Raji (cell line): ENCODE measurements around the gene CAST.
A peak's percentile ranks its signal among the peaks of the same experiment; 100 is the strongest.

Experiments used
- POLR2A ChIP-seq: IDR thresholded peaks from 2 replicates; pipeline ENCODE4 v1.6.1; 2011; ENCODE audit warnings: low read depth, low read length, control low read depth; ENCODE audit not compliant: insufficient read depth

CAST gene

GRCh38 chr5:96658272-96658671, 3.9 kb upstream of the CAST start:
- TF ChIP-seq POLR2A: no peak

GRCh38 chr5:96659170-96659569, 3.0 kb upstream of the CAST start:
- no peak for TF ChIP-seq POLR2A

DNA sequence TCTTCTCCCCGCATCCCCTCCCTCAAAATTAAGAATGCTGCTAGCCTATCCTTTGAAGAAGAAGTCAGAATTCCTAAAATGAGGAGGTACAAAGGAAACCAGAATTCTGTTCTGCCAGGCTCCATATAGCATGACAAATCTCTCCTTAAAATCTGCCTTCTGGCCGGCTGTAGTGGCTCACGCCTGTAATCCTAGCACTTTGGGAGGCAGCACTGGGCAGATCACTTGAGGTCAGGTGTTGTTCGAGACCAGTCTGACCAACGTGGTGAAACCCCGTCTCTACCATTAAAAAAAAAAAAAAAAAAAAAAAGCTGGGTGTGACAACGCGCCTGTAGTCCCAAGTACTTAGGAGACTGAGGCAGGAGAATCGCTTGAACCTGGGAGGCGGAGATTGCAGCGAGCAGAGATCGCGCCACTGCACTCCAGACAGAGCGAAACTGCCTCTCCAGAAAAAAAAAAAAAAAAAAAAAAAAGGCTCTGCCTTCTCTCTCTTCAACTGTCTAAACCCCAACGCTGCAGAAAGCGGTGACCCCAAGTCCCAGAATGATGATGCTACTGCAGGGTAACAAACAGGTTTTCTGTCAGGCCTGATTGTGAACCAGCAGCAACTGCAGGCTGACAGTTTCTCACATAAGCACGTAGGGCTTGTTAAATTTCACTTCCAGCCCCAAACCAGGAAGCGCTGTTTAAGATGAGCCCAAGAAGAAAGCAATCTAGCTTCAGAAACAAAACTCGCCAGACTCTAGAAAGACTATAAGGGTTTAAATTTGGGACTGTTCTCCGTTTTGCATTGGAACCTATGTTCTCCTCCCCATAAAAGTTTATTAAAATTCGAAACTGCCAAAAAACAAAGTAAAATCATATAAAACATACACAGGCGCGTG, 963 bp upstream of the CAST start:
- no peak for TF ChIP-seq POLR2A

DNA sequence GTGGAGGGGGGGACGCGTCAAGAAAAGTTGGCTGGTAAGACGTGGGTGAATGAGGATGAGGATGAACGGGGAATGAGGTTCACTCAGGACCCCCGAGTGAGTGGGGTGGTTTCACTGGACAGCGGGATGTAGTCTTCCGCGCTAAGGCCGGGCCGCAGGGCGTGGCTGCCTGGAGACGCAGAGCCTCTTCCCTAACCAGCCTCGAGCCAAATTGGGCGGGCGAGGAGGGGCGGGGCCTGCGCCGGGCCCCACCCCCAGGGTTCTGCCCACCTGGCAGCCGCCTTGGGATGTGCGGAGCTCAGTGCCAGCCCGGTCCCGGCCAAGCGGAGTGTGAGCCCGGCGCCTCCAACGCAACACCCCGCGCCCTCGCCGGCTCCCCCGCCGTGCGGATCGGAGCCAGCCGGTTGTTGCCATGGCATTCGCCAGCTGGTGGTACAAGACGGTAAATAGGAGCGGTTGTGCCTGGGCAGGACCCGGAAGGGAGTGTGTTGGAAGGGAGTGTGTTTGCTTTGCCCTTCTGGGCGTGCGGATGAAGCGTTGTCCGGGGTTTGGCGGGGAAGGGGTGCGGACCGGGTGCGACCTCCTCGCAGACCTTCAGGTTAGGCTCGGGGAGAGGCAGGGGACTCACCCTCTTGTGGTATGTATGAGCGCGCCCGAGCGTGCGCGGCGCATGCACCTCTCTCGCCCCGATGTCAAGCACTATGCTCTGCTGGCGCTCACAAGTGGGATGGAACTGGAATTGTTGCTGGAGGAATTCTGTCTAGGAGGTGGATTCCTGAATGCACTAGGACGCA, 746 bp downstream of the CAST start:
- peak; percentile 92 for TF ChIP-seq POLR2A

- no peak for TF ChIP-seq POLR2A
These were observed 1.4 kb downstream of the CAST start for GRCh38 chr5:96663608-96664007.

- no peak for TF ChIP-seq POLR2A
These were observed 2.5 kb downstream of the CAST start for GRCh38 chr5:96664669-96665068.

GRCh38 chr5:96668725-96669124, 6.5 kb downstream of the CAST start:
- TF ChIP-seq POLR2A: no peak

- TF ChIP-seq POLR2A: no peak
These were observed 7.7 kb downstream of the CAST start for GRCh38 chr5:96669909-96670308.

GRCh38 chr5:96671441-96671840, 9.3 kb downstream of the CAST start:
- TF ChIP-seq POLR2A: no peak

GRCh38 chr5:96673127-96673526, 11.0 kb downstream of the CAST start:
- TF ChIP-seq POLR2A: no peak

GRCh38 chr5:96675882-96676281, 13.7 kb downstream of the CAST start:
- no peak for TF ChIP-seq POLR2A

DNA sequence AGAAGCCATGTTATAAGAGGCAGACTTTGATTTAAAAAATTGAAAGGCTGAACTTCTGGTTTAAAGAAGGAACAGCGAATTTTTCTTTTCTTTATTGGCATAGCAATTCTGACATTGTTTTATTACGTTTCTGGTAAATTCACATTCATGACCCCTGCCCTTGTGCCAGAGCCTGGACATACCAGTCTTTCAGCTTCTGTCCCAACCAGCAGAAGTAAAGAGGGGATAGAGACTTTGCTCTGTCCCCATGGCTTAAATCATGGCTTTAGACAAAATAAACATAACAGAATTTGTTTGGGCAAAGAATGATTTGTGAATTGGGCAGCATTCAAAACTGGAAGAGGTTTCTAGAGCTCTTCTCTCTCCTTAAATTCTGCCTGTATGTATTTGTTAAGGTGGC, 15.3 kb downstream of the CAST start:
- no peak for TF ChIP-seq POLR2A

DNA sequence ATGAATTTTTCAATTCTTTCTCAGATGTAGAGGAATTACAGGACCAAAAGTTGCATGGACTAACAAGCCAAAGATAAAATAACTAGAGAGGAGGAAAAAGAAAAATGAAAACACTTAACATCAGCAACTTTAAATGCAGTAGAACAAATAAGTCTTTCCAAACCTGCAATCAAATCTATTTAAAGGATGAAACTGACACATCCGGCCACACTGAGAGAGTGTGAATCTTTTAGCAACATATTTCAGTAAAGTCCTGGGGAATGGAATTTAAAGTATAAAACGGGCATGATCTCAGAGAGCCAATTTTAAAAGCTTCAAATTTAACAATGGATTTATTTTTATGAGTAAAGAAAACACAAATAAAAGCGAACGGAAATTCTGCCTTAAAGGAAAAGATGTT, 17.1 kb downstream of the CAST start:
- no peak for TF ChIP-seq POLR2A

DNA sequence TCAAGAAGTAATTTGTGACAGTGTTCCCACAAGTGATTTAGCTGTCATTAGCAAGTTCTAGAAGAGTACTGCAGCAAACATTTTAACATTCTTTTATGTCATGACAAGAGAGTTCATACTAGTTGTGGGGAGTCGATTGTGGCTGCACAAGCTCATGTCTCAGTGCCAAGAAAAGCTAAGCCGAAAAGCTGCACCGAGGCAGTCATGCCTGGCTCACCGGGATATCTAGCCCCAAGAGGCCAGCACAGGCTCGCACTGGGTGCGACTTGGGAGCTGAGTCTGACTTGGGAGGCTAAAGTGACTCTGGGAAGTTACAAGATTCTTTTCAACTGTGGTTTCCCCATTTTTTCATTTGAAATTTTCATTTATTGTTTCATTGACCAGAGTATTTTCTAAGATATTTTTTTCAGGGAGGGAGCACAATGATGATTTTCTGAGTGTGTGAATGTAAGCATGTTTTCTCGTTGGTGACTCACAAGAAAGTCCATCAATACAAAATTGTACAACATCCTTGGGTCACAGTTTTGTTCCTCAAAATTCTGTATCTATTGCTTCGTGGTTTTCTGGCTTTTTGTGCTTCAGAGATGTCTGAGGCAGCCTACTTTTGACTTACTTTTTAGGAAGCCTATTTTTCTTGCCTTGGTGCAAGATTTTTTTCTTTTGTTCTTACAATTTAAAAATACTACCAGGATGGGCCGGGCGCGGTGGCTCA, 18.7 kb downstream of the CAST start:
- no peak for TF ChIP-seq POLR2A

DNA sequence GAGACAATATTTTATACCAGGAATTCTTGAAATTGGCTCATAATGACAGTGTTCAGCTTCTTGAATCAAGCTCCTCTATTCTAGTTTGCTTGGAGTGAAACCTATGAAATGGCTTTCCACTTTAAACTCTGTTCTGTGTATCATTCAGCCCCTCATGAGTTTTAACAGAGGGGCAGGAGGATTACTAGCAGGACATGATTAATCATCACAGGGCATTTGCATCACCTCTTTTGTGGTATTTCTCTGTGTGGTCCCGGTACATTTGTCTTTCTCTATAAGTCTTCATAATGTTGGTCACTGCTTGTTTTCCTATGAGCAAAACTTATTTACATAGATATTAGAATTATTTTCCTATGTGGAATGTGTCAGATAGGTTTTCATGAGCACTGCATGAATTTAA, 21.2 kb downstream of the CAST start:
- no peak for TF ChIP-seq POLR2A

GRCh38 chr5:96683810-96684209, 21.6 kb downstream of the CAST start:
- TF ChIP-seq POLR2A: no peak

- TF ChIP-seq POLR2A: no peak
These were observed 24.9 kb downstream of the CAST start for GRCh38 chr5:96687080-96687479.
